Effector memory CD4-positive, alpha-beta T cell (primary cell): ENCODE measurements around the gene VPS50.

Experiments
- DNase-seq, 3 donors: peaks; one replicate each; pipeline ENCODE4 v3.0.0-alpha.2; 2020
- H3K27ac ChIP-seq: 2 replicates; pipeline ENCODE4 v1.7.0; 2013; ENCODE audit warnings: mild to moderate bottlenecking, low read length, moderate library complexity; ENCODE audit not compliant: insufficient read depth, poor library complexity, severe bottlenecking
- H3K27me3 ChIP-seq: replicated peaks from 2 replicates; pipeline ENCODE4 v1.7.0; 2013; ENCODE audit warnings: mild to moderate bottlenecking, low read length; ENCODE audit not compliant: insufficient read depth, control insufficient read depth, poor library complexity, severe bottlenecking
- H3K36me3 ChIP-seq: 2 replicates; pipeline ENCODE4 v1.7.0; 2013; ENCODE audit warnings: mild to moderate bottlenecking, low read length, moderate library complexity; ENCODE audit not compliant: control insufficient read depth, insufficient read depth
- H3K4me1 ChIP-seq: 2 replicates; pipeline ENCODE4 v1.7.0; 2013; ENCODE audit warnings: low read length, mild to moderate bottlenecking; ENCODE audit not compliant: control insufficient read depth, insufficient read depth, poor library complexity, severe bottlenecking
- H3K4me3 ChIP-seq: 2 replicates; pipeline ENCODE4 v1.7.0; 2013; ENCODE audit warnings: low read length, low read depth, mild to moderate bottlenecking; ENCODE audit not compliant: insufficient read depth, poor library complexity, severe bottlenecking
- H3K9me3 ChIP-seq: 2 replicates; pipeline ENCODE4 v1.7.0; 2013; ENCODE audit warnings: mild to moderate bottlenecking, low read length, moderate library complexity; ENCODE audit not compliant: control insufficient read depth

VPS50 gene

GRCh38 chr7:93378131-93378760 is 146.1 kb downstream of the VPS50 start:
- Histone ChIP-seq H3K4me3 (no peak overlapping the region), H3K27ac (no peak overlapping the region)
- DNase-seq, result no peak

GRCh38 chr7:93382362-93382761 is 150.2 kb downstream of the VPS50 start:
- Histone ChIP-seq H3K4me3 (no peak overlapping the region), H3K27ac (no peak overlapping the region), H3K4me1 (no peaks in the 10 kb centered on the region), H3K27me3 (no peaks in the 10 kb centered on the region), H3K9me3 (no peaks in the 10 kb centered on the region), H3K36me3 (no peaks in the 10 kb centered on the region)
- DNase-seq, result no peak

More at GRCh38 chr7:93378131-93378760, 146.1 kb downstream of the VPS50 start:
- Histone ChIP-seq H3K27me3 (peaks cover 4% of the 10 kb centered on the region), H3K4me1 (no peaks in the 10 kb centered on the region), H3K36me3 (no peaks in the 10 kb centered on the region), H3K9me3 (no peaks in the 10 kb centered on the region)

- Histone ChIP-seq H3K27me3 (no peaks in the 10 kb centered on the region), H3K4me3 (no peak overlapping the region), H3K27ac (no peak overlapping the region), H3K36me3 (no peaks in the 10 kb centered on the region), H3K4me1 (no peaks in the 10 kb centered on the region), H3K9me3 (no peaks in the 10 kb centered on the region)
- DNase-seq, result no peak
These were observed 158.5 kb downstream of the VPS50 start for GRCh38 chr7:93390660-93391059.

- no peak for DNase-seq
- Histone ChIP-seq H3K27me3 (no peaks in the 10 kb centered on the region), H3K36me3 (no peaks in the 10 kb centered on the region), H3K27ac (no peak overlapping the region), H3K4me3 (no peak overlapping the region), H3K9me3 (no peaks in the 10 kb centered on the region), H3K4me1 (no peaks in the 10 kb centered on the region)
These were observed 160.8 kb downstream of the VPS50 start for GRCh38 chr7:93392984-93393383.

- Histone ChIP-seq H3K4me3 (no peak overlapping the region), H3K27ac (no peak overlapping the region), H3K4me1 (no peaks in the 10 kb centered on the region), H3K36me3 (no peaks in the 10 kb centered on the region), H3K9me3 (no peaks in the 10 kb centered on the region), H3K27me3 (no peaks in the 10 kb centered on the region)
- DNase-seq, result no peak
These were observed 167.5 kb downstream of the VPS50 start for GRCh38 chr7:93399642-93400041.

- no peaks in the 10 kb centered on the region for H3K4me1 ChIP-seq
- no peak for DNase-seq
- H3K27me3 ChIP-seq, result no peaks in the 10 kb centered on the region
- H3K36me3 ChIP-seq, result no peaks in the 10 kb centered on the region
- H3K9me3 ChIP-seq, result no peaks in the 10 kb centered on the region
- no peak overlapping the region for H3K27ac ChIP-seq
- no peak overlapping the region for H3K4me3 ChIP-seq
These were observed 170.8 kb downstream of the VPS50 start for GRCh38 chr7:93402944-93403343.

- Histone ChIP-seq H3K27me3 (no peaks in the 10 kb centered on the region), H3K27ac (no peak overlapping the region), H3K36me3 (no peaks in the 10 kb centered on the region), H3K9me3 (no peaks in the 10 kb centered on the region), H3K4me1 (no peaks in the 10 kb centered on the region), H3K4me3 (no peak overlapping the region)
- no peak for DNase-seq
These were observed 175.1 kb downstream of the VPS50 start for GRCh38 chr7:93407239-93407638.

GRCh38 chr7:93409324-93409723 is 177.2 kb downstream of the VPS50 start:
- no peaks in the 10 kb centered on the region for H3K4me1 ChIP-seq
- no peak overlapping the region for H3K27ac ChIP-seq
- no peaks in the 10 kb centered on the region for H3K9me3 ChIP-seq
- no peak overlapping the region for H3K4me3 ChIP-seq
- no peak for DNase-seq
- H3K36me3 ChIP-seq, result no peaks in the 10 kb centered on the region
- no peaks in the 10 kb centered on the region for H3K27me3 ChIP-seq
